GM12874 (cell line): Measurements from ENCODE around the gene HNRNPA2B1.

Experiments used
- CTCF ChIP-seq: IDR thresholded peaks from 2 replicates; pipeline ENCODE4 v1.5.1; 2011; ENCODE audit warnings: low read depth, mild to moderate bottlenecking, control low read depth, low read length, moderate library complexity; ENCODE audit not compliant: insufficient read depth

Gene HNRNPA2B1

GRCh38 chr7:26201247-26202018, 887 bp upstream of the HNRNPA2B1 start, which contains the start of gene CBX3:
Gene CBX3 (plus strand): TSS chr7:26201745. CDS start chr7:26202999, 1,254 bp downstream.
- TF ChIP-seq CTCF = no peak

DNA sequence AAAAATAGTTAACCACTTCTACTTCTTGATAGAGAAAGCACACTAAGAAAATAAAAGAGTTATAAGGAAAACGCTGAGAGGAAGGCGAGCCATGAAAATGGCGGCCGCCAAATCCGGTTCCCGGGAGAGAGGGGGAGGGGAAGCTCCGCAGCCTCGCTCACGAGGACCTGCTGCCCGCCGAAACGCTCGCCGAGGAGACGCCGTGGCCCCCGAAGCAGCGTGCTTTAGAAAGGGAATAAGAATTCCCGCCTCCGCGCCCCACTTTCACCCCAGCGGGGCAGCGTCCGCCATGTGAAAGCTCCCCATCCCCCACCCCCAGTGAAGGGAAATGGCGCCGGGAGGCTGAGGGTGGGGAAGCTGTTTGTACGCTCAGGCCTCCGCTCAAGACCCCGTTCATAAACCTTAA, 505 bp downstream of the HNRNPA2B1 start:
- no peak for TF ChIP-seq CTCF

DNA sequence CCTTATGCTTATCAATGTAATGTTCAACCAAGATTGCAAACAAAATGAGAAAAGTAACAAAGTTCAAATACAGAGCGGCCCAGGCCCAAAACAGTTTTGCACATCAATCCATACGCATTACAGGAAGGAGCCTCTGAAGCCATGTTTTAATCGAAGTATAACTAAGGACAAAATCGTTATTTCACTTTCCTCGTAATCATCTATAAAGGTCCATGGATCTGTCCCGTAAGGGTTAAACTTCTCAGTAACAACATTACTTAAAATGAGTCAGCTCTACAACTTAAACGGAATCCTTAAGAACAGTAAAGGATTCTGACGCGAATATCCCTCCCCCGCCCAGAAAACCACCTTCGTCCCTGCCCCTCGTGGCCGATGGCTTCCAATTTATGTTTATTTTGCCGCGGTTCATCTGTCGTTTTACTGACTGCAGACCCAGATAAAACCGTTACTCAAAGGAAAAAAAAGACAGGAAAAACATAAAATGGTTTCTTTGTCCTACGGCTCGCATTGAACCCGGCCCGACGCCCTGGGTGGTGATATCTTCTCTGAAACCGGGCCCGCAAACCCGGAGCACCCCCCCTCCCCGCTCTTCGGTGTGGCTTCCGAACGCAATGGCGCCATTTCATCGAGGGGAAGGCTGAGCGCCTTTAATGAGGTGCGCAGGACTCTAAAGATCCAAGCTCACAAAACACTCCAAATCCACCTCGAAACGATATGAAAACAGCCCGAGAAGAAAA, 1.1 kb downstream of the HNRNPA2B1 start:
- no peak for TF ChIP-seq CTCF

DNA sequence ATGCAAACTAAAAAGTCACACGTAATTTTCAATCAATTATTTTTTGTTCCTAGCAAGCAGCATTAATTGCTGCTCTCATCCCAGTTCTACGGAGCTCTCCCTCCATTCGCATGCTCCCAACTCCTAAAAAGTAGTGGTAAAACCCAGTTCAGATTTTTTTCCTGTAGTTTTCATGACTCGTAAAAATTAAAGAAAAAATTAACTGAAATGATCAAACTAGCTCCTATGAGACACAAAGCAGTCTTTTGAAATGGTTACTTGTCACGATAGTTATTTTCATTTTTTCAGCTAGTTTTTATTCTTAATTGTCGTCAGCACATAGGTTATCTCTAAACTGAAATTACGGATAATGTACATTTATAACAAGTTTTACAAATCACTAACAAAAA, 1.8 kb downstream of the HNRNPA2B1 start:
- no peak for TF ChIP-seq CTCF

GRCh38 chr7:26198133-26198780, 2.3 kb downstream of the HNRNPA2B1 start:
- peak; percentile 44; the same call in 1 of the 2 replicates for TF ChIP-seq CTCF

DNA sequence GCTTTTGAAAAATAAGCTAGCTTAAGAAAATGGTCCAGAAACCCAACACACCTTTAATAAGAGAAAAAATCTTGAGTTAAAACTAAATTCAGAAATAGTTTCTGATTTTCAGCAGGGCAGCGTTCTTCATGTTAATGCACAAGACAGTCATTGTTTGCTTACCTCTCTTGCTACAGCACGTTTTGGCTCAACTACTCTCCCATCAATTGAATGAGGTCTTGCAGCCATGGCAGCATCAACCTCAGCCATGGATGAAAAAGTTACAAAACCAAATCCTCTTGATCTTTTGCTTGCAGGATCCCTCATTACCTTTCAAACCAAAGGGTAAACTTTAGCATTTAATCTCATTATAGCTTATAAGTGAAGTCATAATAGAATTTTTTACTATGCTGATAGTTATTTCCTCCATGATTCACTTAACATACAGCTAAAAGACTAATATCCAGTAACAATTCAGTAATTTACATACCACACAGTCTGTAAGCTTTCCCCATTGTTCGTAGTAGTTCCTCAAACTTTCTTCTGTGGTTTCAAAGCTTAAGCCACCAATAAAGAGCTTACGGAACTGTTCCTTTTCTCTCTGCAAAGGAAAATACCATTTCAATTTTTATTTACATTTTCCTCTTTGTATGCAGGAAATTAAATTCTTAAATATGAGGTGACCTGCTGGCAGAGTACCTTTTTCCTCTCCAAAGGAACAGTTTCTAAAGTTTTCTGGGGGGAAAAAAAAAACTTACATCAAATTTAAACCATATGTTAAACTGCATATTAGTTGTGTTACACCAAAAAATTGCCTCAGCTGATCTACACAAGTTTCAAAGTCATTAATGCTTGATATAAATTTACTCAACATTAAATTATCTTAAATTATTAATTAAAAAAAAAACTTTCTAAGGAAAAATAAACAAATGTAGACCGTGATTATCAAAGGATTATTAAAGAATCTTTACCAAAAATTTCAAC, 3.1 kb downstream of the HNRNPA2B1 start:
- TF ChIP-seq CTCF = no peak
